Progenitor cell of endocrine pancreas (in vitro differentiated cells): ENCODE results near the gene PCCA. TPM values are rescaled to one million over a fixed set of nuclear protein-coding genes. Genes with fewer than 3 reads are reported as not detected.

Experiments
- DNase-seq: peaks from one replicate; pipeline ENCODE4 v3.0.0; 2021; ENCODE audit warnings: low spot score; ENCODE audit not compliant: unreplicated experiment
- H3K27ac Mint-ChIP-seq: 2 replicates; pipeline ENCODE4 v1.8.0; 2021; ENCODE audit warnings: mild to moderate bottlenecking, moderate library complexity, mixed read lengths
- H3K27me3 Mint-ChIP-seq: 2 replicates; pipeline ENCODE4 v1.8.0; 2021; ENCODE audit warnings: mixed read lengths
- H3K36me3 Mint-ChIP-seq: 2 replicates; pipeline ENCODE4 v1.8.0; 2022; ENCODE audit warnings: mixed read lengths; ENCODE audit not compliant: insufficient read depth
- H3K4me1 Mint-ChIP-seq: 2 replicates; pipeline ENCODE4 v1.8.0; 2021; ENCODE audit warnings: low read depth, mixed read lengths
- H3K4me3 Mint-ChIP-seq: 2 replicates; pipeline ENCODE4 v1.8.0; 2021; ENCODE audit warnings: low read depth, mild to moderate bottlenecking, moderate library complexity, mixed read lengths
- H3K9me3 Mint-ChIP-seq: 2 replicates; pipeline ENCODE4 v1.8.0; 2021; ENCODE audit warnings: low read depth, mixed read lengths
- CTCF ChIP-seq: fragments of 200-600 bp; sonication (generic); IDR thresholded peaks from one replicate; pipeline ENCODE4 v1.5.0; 2021; ENCODE audit warnings: antibody characterized with exemption, mild to moderate bottlenecking; ENCODE audit not compliant: unreplicated experiment
- total RNA-seq: library from RNA; stranded (reverse); gene quantifications from 2 replicates; pipeline ENCODE4 v1.2.1, GENCODE V29; 2021

Gene PCCA
- total RNA-seq, 1 donor from 2014 or later, result 48.1 TPM

GRCh38 chr13:100464006-100464405 is 375.1 kb downstream of the PCCA start:
- H3K27ac Mint-ChIP-seq, result no peak overlapping the region
- no peaks in the 10 kb centered on the region for H3K4me1 Mint-ChIP-seq
- H3K27me3 Mint-ChIP-seq, result no peaks in the 10 kb centered on the region
- DNase-seq, result no peak
- peaks cover 6% of the 10 kb centered on the region for H3K36me3 Mint-ChIP-seq
- no peak overlapping the region for H3K4me3 Mint-ChIP-seq
- H3K9me3 Mint-ChIP-seq, result no peaks in the 10 kb centered on the region
- no peak for TF ChIP-seq CTCF

GRCh38 chr13:100465558-100465957 is 376.7 kb downstream of the PCCA start:
- H3K27ac Mint-ChIP-seq, result no peak overlapping the region
- H3K27me3 Mint-ChIP-seq, result no peaks in the 10 kb centered on the region
- no peaks in the 10 kb centered on the region for H3K4me1 Mint-ChIP-seq
- no peaks in the 10 kb centered on the region for H3K9me3 Mint-ChIP-seq
- peaks cover 8% of the 10 kb centered on the region for H3K36me3 Mint-ChIP-seq
- DNase-seq, result no peak
- H3K4me3 Mint-ChIP-seq, result no peak overlapping the region
- TF ChIP-seq CTCF, result no peak

GRCh38 chr13:100470866-100471505 is 382.1 kb downstream of the PCCA start:
- Mint-ChIP-seq H3K27ac (no peak overlapping the region), H3K36me3 (peaks cover 10% of the 10 kb centered on the region), H3K4me3 (no peak overlapping the region), H3K9me3 (no peaks in the 10 kb centered on the region), H3K4me1 (peaks cover 14% of the 10 kb centered on the region), H3K27me3 (no peaks in the 10 kb centered on the region)
- DNase-seq, result no peak
- TF ChIP-seq CTCF, result no peak

- peak; percentile 8 for TF ChIP-seq CTCF
- DNase-seq, result no peak
- peaks cover 8% of the 10 kb centered on the region for H3K36me3 Mint-ChIP-seq
- H3K4me1 Mint-ChIP-seq, result peaks cover 14% of the 10 kb centered on the region
- peak overlapping the region; percentile 84 for H3K27ac Mint-ChIP-seq
- no peaks in the 10 kb centered on the region for H3K9me3 Mint-ChIP-seq
- no peaks in the 10 kb centered on the region for H3K27me3 Mint-ChIP-seq
- H3K4me3 Mint-ChIP-seq, result no peak overlapping the region
Measured at GRCh38 chr13:100473087-100473486, 384.2 kb downstream of the PCCA start.

- Mint-ChIP-seq H3K4me3 (no peak overlapping the region), H3K27me3 (no peaks in the 10 kb centered on the region), H3K4me1 (peaks cover 14% of the 10 kb centered on the region), H3K9me3 (no peaks in the 10 kb centered on the region), H3K36me3 (peaks cover 7% of the 10 kb centered on the region), H3K27ac (peak overlapping the region; percentile 35)
- TF ChIP-seq CTCF, result no peak
- DNase-seq, result no peak
Measured at GRCh38 chr13:100473501-100474044, 384.7 kb downstream of the PCCA start.
